ENCODE measurements around the gene TSGA10. TPM values are rescaled to one million over a fixed set of nuclear protein-coding genes. Genes with fewer than 3 reads are reported as not detected.
"Not testable (repeated sequence)": the region's sequence is repeated elsewhere in the genome, so short reads cannot be mapped to it uniquely, and the experiment has no call there.

The TSGA10 gene
- total and polyA plus RNA-seq, 4 donors = 9.9 to 20.6 (median 11.3) TPM

DNA sequence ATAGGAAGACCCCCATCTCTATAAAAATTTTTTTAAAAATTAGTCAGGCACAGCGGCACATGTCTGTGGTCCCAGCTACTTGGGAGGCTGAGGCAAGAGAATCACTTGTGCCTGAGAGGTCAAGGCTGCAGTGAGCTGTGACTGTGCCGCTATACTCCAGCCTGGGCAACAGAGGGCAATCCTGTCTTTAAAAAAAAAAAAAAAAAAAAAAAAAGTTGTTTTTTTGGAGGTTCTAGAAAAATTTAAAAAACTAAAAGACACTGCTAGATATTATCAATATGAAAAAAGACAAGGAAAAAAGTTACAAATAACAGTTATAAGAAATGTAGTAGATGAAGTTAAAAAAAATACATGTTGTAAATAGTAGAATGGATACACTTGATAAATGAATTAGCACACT, 69.3 kb downstream of the TSGA10 start:
- Histone ChIP-seq H3K27ac (ENCODE audit: low read depth, low read length) (no peak overlapping the region), H3K36me3 (ENCODE audit: control insufficient read depth, insufficient read depth, low read length) (no peaks in the 10 kb centered on the region), H3K4me3 (ENCODE audit: low read depth, low read length) (no peak overlapping the region), H3K27me3 (ENCODE audit: control insufficient read depth, insufficient read depth, low read length) (no peaks in the 10 kb centered on the region), H3K9me3 (ENCODE audit: control insufficient read depth, insufficient read depth, low read length) (no peaks in the 10 kb centered on the region), H3K4me1 (ENCODE audit: control insufficient read depth, insufficient read depth, low read length) (no peaks in the 10 kb centered on the region)
- no peak for DNase-seq (ENCODE audit: low read depth in 4 of 6, low spot score in 6 of 6)
- 86% methylated on average over 1 of the region's 2 CpGs for WGBS (ENCODE audit: insufficient coverage)

DNA sequence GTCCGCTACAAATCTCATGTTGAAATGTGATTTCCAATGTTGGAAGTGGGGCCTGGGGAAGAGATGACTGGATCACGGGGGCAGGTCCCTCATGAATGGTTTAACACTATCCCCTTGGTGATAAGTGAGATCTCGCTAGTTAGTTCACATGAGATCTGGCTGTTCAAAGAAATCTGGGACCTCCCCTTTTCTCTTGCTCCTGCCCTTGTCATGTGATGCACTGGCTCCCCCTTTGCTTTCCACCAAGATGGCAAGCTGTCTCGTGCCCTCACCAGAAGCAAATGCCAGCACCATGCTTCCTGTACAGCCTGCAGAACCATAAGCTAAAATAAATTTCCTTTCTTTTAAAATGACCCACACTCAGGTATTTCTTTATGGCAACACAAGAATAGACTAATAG, 70.5 kb downstream of the TSGA10 start:
- Histone ChIP-seq H3K27ac (ENCODE audit: low read depth, low read length) (no peak overlapping the region), H3K4me3 (ENCODE audit: low read depth, low read length) (no peak overlapping the region), H3K4me1 (ENCODE audit: control insufficient read depth, insufficient read depth, low read length) (no peaks in the 10 kb centered on the region), H3K9me3 (ENCODE audit: control insufficient read depth, insufficient read depth, low read length) (no peaks in the 10 kb centered on the region), H3K36me3 (ENCODE audit: control insufficient read depth, insufficient read depth, low read length) (no peaks in the 10 kb centered on the region), H3K27me3 (ENCODE audit: control insufficient read depth, insufficient read depth, low read length) (no peaks in the 10 kb centered on the region)
- 74% methylated on average over 4 of the region's 4 CpGs for WGBS (ENCODE audit: insufficient coverage)
- no peak for DNase-seq (ENCODE audit: low read depth in 4 of 6, low spot score in 6 of 6)

DNA sequence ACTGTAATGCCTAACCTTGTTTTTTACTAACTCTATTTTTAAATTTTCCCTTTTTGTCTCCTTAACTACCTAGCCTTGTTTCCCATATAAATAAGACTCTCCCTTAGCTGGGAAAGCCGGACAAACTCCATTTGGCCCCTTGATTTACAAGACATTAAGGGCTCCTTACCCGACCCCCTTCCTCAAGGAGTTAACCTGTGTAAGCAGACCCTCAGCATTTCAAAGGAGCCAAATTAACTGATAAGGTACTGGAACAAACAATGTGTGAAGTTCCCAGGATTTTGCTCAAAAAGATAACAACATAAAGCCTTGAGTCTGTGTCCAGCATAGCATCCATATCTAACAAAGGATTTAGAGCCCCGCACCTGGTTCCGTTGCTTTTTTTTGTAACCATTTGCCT, 72.9 kb downstream of the TSGA10 start:
- H3K27ac ChIP-seq (ENCODE audit: low read depth, low read length) = no peak overlapping the region
- no peak for DNase-seq (ENCODE audit: low read depth in 4 of 6, low spot score in 6 of 6)
- H3K36me3 ChIP-seq (ENCODE audit: control insufficient read depth, insufficient read depth, low read length) = no peaks in the 10 kb centered on the region
- 21% methylated on average over 2 of the region's 4 CpGs for whole genome bisulfite sequencing (ENCODE audit: insufficient coverage)
- H3K9me3 ChIP-seq (ENCODE audit: control insufficient read depth, insufficient read depth, low read length) = no peaks in the 10 kb centered on the region
- H3K4me3 ChIP-seq (ENCODE audit: low read depth, low read length) = no peak overlapping the region
- no peaks in the 10 kb centered on the region for H3K27me3 ChIP-seq (ENCODE audit: control insufficient read depth, insufficient read depth, low read length)
- no peaks in the 10 kb centered on the region for H3K4me1 ChIP-seq (ENCODE audit: control insufficient read depth, insufficient read depth, low read length)

DNA sequence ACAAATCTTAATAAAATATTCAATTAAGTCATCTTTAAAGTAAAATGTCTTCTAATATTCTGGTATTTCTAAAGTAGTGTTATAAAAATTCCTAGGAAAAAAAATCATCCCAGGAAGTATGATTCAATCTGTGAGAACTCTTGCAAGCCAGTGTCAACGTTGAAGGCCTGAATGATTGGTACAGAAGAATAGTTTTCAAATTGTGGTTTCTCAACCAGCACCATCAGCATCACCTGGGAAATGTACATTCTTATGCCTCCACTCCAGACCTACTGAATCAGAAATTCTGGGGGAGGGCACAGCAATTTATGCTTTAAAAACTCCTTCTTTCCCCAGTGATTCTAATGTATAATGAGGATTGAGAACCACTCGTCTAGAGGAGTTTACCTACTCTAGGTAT, 75.5 kb downstream of the TSGA10 start:
- no peak overlapping the region for H3K4me3 ChIP-seq (ENCODE audit: low read depth, low read length)
- H3K27me3 ChIP-seq (ENCODE audit: control insufficient read depth, insufficient read depth, low read length) = no peaks in the 10 kb centered on the region
- H3K36me3 ChIP-seq (ENCODE audit: control insufficient read depth, insufficient read depth, low read length) = no peaks in the 10 kb centered on the region
- H3K9me3 ChIP-seq (ENCODE audit: control insufficient read depth, insufficient read depth, low read length) = no peaks in the 10 kb centered on the region
- DNase-seq (ENCODE audit: low read depth in 4 of 6, low spot score in 6 of 6) = no peak
- WGBS (ENCODE audit: insufficient coverage) = no CpG with 5 or more reads among the region's 2 CpGs
- H3K27ac ChIP-seq (ENCODE audit: low read depth, low read length) = no peak overlapping the region
- no peaks in the 10 kb centered on the region for H3K4me1 ChIP-seq (ENCODE audit: control insufficient read depth, insufficient read depth, low read length)

DNA sequence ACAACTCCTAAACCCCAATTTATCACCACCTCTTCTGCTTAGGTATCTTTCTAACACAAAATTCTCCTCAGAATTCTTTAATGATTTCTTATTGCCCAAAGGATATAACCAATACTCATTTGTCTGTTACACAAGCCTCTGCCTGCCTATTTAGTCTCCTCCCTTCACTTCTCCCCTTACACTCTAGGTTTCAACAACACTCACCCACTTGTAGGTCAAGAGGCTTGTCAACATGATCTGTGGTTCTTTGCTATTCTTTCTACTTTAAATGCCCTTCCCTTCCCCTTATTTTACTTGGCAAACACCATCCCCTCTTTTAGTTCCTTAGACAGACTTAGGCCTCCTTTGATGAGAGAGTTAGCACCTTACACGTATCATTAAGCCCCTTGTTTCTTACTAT, 82.2 kb downstream of the TSGA10 start:
- WGBS (ENCODE audit: insufficient coverage) = 70% methylated on average over 1 of the region's 1 CpG
- Histone ChIP-seq H3K9me3 (ENCODE audit: control insufficient read depth, insufficient read depth, low read length) (no peaks in the 10 kb centered on the region), H3K27ac (ENCODE audit: low read depth, low read length) (no peak overlapping the region), H3K27me3 (ENCODE audit: control insufficient read depth, insufficient read depth, low read length) (no peaks in the 10 kb centered on the region), H3K4me3 (ENCODE audit: low read depth, low read length) (no peak overlapping the region), H3K4me1 (ENCODE audit: control insufficient read depth, insufficient read depth, low read length) (no peaks in the 10 kb centered on the region), H3K36me3 (ENCODE audit: control insufficient read depth, insufficient read depth, low read length) (no peaks in the 10 kb centered on the region)
- no peak for DNase-seq (ENCODE audit: low read depth in 4 of 6, low spot score in 6 of 6)

DNA sequence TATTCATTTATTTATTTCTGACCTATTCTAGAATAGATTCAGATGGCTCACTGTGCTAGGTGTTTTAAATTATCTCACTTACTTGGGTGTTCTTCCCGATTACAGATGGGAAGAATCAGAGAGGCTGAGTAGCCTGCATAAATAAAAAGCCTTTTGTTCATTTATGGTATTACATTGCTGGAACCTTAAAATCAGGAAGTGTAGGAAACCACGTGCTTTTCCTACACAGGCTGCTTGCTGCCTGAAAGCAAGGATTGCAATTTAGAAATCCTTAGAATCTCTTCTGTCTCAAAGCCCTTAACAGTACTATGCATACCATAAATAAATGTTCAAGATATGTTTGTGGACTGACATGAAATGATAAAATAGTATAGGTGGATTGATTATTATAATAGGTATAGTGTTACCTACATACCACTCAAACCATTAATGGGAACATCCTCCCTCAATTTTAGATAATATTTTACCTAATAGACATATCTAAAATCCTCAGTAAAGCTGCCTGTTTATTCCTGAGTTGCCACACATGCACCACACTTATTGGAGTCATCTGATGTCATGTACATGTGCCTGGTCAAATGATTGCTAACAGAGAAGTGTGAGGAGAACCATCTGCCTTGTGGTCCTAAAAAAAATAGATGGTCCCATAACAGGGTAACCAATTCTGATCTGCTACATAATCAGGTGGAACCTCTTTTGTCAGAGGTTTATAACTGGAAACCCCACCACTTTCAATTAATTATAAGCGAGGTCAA, 86.7 kb downstream of the TSGA10 start:
- no peaks in the 10 kb centered on the region for H3K9me3 ChIP-seq (ENCODE audit: control insufficient read depth, insufficient read depth, low read length)
- no peaks in the 10 kb centered on the region for H3K36me3 ChIP-seq (ENCODE audit: control insufficient read depth, insufficient read depth, low read length)
- no peak overlapping the region for H3K27ac ChIP-seq (ENCODE audit: low read depth, low read length)
- DNase-seq (ENCODE audit: low read depth in 4 of 6, low spot score in 6 of 6) = no peak
- no peaks in the 10 kb centered on the region for H3K27me3 ChIP-seq (ENCODE audit: control insufficient read depth, insufficient read depth, low read length)
- H3K4me3 ChIP-seq (ENCODE audit: low read depth, low read length) = no peak overlapping the region
- whole genome bisulfite sequencing (ENCODE audit: insufficient coverage) = no CpG with 5 or more reads among the region's 3 CpGs
- no peaks in the 10 kb centered on the region for H3K4me1 ChIP-seq (ENCODE audit: control insufficient read depth, insufficient read depth, low read length)

DNA sequence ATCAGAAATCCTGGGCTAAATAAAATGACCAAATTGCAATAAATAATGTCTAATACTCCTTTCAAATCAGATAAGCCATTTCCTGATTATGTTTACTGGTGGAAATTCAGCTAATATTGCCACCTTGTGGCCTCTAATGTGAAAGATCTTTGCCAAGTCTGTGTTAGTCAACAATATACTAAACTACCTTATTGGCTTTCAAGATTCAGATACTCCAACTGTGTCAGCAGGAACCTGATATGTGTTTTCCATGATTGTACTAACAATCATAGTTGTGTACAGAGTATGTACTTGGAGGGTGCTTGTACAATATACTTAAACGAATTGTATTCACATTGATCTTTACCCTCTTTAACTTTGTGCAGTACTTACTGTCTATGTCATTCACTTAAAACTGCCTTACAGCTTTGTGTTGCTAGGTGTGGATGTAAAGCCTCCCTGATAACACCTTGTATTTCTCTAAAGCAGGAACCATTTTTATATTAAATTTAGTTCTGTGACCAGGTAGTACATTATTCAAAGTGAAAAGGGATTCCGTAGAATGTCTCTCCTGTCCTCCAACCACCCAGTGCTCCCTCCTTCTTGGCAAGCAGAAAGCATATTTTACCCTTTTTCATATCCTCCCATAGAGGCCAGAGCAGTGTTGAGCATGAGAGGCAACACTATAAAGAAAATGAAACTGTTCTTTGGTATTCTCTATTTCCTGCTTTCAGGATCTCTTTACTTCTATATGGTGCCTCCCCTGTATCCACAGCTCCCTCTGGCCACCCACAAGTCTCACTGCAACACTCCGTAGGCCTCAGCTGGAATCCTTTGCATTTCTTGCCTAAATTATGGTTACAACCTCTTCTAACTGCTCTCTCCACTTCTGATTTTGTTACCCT, 88.4 kb downstream of the TSGA10 start:
- H3K4me3 ChIP-seq (ENCODE audit: low read depth, low read length) = no peak overlapping the region
- no peaks in the 10 kb centered on the region for H3K9me3 ChIP-seq (ENCODE audit: control insufficient read depth, insufficient read depth, low read length)
- WGBS (ENCODE audit: insufficient coverage) = 25% methylated on average over 1 of the region's 3 CpGs
- H3K36me3 ChIP-seq (ENCODE audit: control insufficient read depth, insufficient read depth, low read length) = no peaks in the 10 kb centered on the region
- no peaks in the 10 kb centered on the region for H3K4me1 ChIP-seq (ENCODE audit: control insufficient read depth, insufficient read depth, low read length)
- no peak overlapping the region for H3K27ac ChIP-seq (ENCODE audit: low read depth, low read length)
- H3K27me3 ChIP-seq (ENCODE audit: control insufficient read depth, insufficient read depth, low read length) = no peaks in the 10 kb centered on the region
- peak in 4 of 6 donors; percentile 9 to 85 (median 26) for DNase-seq (ENCODE audit: low read depth in 4 of 6, low spot score in 6 of 6)

DNA sequence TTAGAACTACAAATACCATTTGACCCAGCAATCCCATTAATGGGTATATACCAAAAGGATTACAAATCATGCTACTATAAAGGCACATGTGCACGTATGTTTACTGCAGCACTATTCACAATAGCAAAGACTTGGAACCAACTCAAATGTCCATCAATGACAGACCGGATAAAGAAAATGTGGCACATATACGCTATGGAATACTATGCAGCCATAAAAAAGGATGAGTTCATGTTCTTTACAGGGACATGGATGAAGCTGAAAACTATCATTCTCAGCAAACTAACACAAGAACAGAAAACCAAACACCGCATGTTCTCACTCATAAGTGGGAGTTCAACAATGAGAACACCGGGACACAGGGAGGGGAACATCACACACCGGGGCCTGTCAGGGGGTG, 105.6 kb downstream of the TSGA10 start:
- WGBS (ENCODE audit: insufficient coverage) = no CpG with 5 or more reads among the region's 6 CpGs
- not testable (repeated sequence) for H3K36me3 ChIP-seq (ENCODE audit: control insufficient read depth, insufficient read depth, low read length); DNase-seq (ENCODE audit: low read depth in 4 of 6, low spot score in 6 of 6); H3K27ac ChIP-seq (ENCODE audit: low read depth, low read length); H3K4me1 ChIP-seq (ENCODE audit: control insufficient read depth, insufficient read depth, low read length); H3K9me3 ChIP-seq (ENCODE audit: control insufficient read depth, insufficient read depth, low read length); H3K27me3 ChIP-seq (ENCODE audit: control insufficient read depth, insufficient read depth, low read length); H3K4me3 ChIP-seq (ENCODE audit: low read depth, low read length)

DNA sequence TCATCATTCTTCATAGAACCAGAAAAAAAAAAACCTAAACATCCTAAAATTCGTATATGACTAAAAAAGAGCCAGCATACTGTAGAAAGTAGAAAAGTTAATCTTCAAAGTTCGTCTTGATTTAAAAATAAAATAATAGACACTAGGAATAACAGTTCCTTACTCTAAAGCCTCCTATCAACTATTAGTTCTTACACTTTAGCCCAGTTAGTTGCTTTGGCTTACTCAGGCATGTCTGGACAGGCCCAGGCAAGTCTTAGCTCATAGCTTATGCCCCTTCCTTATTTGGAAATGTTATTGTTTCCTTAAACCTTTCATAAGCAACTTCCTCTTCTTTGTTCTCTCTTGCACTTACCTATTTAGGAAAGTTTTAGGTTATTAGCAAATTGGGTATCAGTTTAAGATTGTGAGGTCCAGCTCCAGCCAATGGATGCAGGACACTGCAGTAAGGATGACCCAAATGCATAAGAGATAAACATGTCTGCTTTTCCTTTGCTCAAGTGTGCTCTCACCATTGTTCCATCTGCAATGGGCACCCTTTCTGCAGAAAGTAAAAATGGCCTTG, 113.9 kb downstream of the TSGA10 start:
- no CpG with 5 or more reads among the region's 2 CpGs for WGBS (ENCODE audit: insufficient coverage)
- not testable (repeated sequence) for H3K9me3 ChIP-seq (ENCODE audit: control insufficient read depth, insufficient read depth, low read length); DNase-seq (ENCODE audit: low read depth in 4 of 6, low spot score in 6 of 6); H3K27ac ChIP-seq (ENCODE audit: low read depth, low read length); H3K27me3 ChIP-seq (ENCODE audit: control insufficient read depth, insufficient read depth, low read length); H3K4me1 ChIP-seq (ENCODE audit: control insufficient read depth, insufficient read depth, low read length); H3K36me3 ChIP-seq (ENCODE audit: control insufficient read depth, insufficient read depth, low read length); H3K4me3 ChIP-seq (ENCODE audit: low read depth, low read length)

Data from spinal cord (tissue), 10 donors.